HepG2 (cell line): Measurements from ENCODE around the gene TUBA4B. TPM values are rescaled to one million over a fixed set of nuclear protein-coding genes. Genes with fewer than 3 reads are reported as not detected.

Experiments
- ATAC-seq: fragments of 200-7000 bp; cut with Tn5 transposase; 3 replicates; pipeline ENCODE4 v1.9.1; 2020; ENCODE audit warnings: mild to moderate bottlenecking, moderate library complexity
- BruUV-seq: library from RNA; stranded (reverse); fragments of 400-500 nt; replicated peaks from 2 replicates; lab custom pipeline; 2021; lab: Mats Ljungman, UMichigan
- CTCF ChIA-PET: fragments of 300-600 bp; formaldehyde crosslinking; extraction: SDS; loops from one replicate; lab custom pipeline; 2021; ENCODE audit warnings: low total read pairs, inconsistent platforms, low intra/inter-chr PET ratio; lab: Yijun Ruan, JAX
- POLR2A ChIA-PET: fragments of 350-600 bp; sonication (Branson Sonifier 250); formaldehyde crosslinking; loops from one replicate; lab custom pipeline; 2020; ENCODE audit warnings: antibody characterized with exemption, inconsistent platforms; lab: Yijun Ruan, JAX
- DNase-seq: peaks from one replicate; pipeline ENCODE4 v3.0.0-alpha.2; 2015; ENCODE audit warnings: low spot score
- FAIRE-seq: peaks from 3 replicates; lab custom pipeline; 2011; peaks lifted over from hg19 to GRCh38; lab: Jason Lieb, UNC
- H2AFZ ChIP-seq: one replicate; pipeline ENCODE4 v1.6.1; 2011; ENCODE audit warnings: low read length, inconsistent platforms
- H3K27ac ChIP-seq: fragments of 300-600 bp; 3 replicates; pipeline ENCODE4 v1.8.0; 2011; ENCODE audit warnings: mixed run types, mild to moderate bottlenecking, mixed read lengths, low read length, inconsistent platforms; ENCODE audit not compliant: insufficient read depth; ENCODE audit errors: extremely low read length
- H3K27me3 ChIP-seq, 2 experiments: fragments of 200-600 bp in 1 of 2; 2 replicates in 1 of 2; 3 replicates in 1 of 2; pipeline versions ENCODE4 v1.6.0 to v1.8.0; 2011; ENCODE audit warnings: low read length in 2 of 2, mild to moderate bottlenecking in 2 of 2, moderate library complexity in 2 of 2, inconsistent platforms in 1 of 2; ENCODE audit not compliant: insufficient read depth in 2 of 2, control insufficient read depth in 1 of 2
- H3K36me3 ChIP-seq, 2 experiments: fragments of 200-600 bp in 1 of 2; replicated peaks in 1 of 2; 2 replicates in 1 of 2; 3 replicates in 1 of 2; pipeline versions ENCODE4 v1.5.1 to v1.8.0; 2011; ENCODE audit warnings: low read length in 2 of 2, inconsistent platforms in 1 of 2; ENCODE audit not compliant: insufficient read depth in 2 of 2, control insufficient read depth in 1 of 2
- H3K4me1 ChIP-seq: 2 replicates; pipeline ENCODE4 v1.5.1; 2012; ENCODE audit warnings: low read length, inconsistent platforms; ENCODE audit not compliant: insufficient read depth
- H3K4me2 ChIP-seq: 2 replicates; pipeline ENCODE4 v1.6.0; 2011; ENCODE audit warnings: low read depth, low read length, inconsistent platforms
- H3K4me3 ChIP-seq, 3 experiments: fragments of 200-600 bp in 1 of 3; sonication (generic), shearing (Covaris generic) in 1 of 3; replicated peaks in 1 of 3; 2 replicates each; pipeline ENCODE4 v1.5.1; 2011 to 2016; ENCODE audit warnings: low read length in 3 of 3, inconsistent platforms in 2 of 3, low read depth in 2 of 3, mild to moderate bottlenecking in 2 of 3, control low read depth in 1 of 3, mixed read lengths in 1 of 3; ENCODE audit not compliant: insufficient read depth in 1 of 3
- H3K79me2 ChIP-seq: one replicate; pipeline ENCODE4 v1.6.1; 2011; ENCODE audit warnings: low read length, inconsistent platforms; ENCODE audit not compliant: insufficient read depth
- H3K9ac ChIP-seq: 2 replicates; pipeline ENCODE4 v1.6.0; 2011; ENCODE audit warnings: mild to moderate bottlenecking, low read depth, low read length, inconsistent platforms; ENCODE audit not compliant: insufficient read depth
- H3K9me3 ChIP-seq: 2 replicates; pipeline ENCODE4 v1.5.1; 2012; ENCODE audit warnings: mild to moderate bottlenecking, low read length
- H4K20me1 ChIP-seq: 2 replicates; pipeline ENCODE4 v1.6.0; 2011; ENCODE audit warnings: inconsistent platforms, mild to moderate bottlenecking, low read length, moderate library complexity; ENCODE audit not compliant: insufficient read depth
- DZIP1 ChIP-seq: sonication (generic); formaldehyde crosslinking; IDR thresholded peaks from 2 replicates; pipeline ENCODE4 v1.5.0; 2020; ENCODE audit warnings: mild to moderate bottlenecking, missing genetic modification reagents
- ERF ChIP-seq: IDR thresholded peaks from 2 replicates; pipeline ENCODE4 v1.6.1; 2018; ENCODE audit warnings: missing biosample characterization, missing genetic modification reagents
- EZH2 ChIP-seq: conservative IDR thresholded peaks from 2 replicates; pipeline ENCODE4 v1.6.1; 2012; ENCODE audit warnings: mild to moderate bottlenecking, low read depth, low read length, moderate library complexity
- MEIS2 ChIP-seq: sonication (generic); formaldehyde crosslinking; IDR thresholded peaks from 2 replicates; pipeline ENCODE4 v1.9.0; 2021; ENCODE audit warnings: mild to moderate bottlenecking, missing genetic modification reagents
- MLXIP ChIP-seq: sonication (generic); formaldehyde crosslinking; IDR thresholded peaks from 2 replicates; pipeline ENCODE4 v1.9.0; 2021; ENCODE audit warnings: missing genetic modification reagents, borderline replicate concordance
- MXI1 ChIP-seq: IDR thresholded peaks from 3 replicates; pipeline ENCODE4 v1.6.1; 2012; ENCODE audit warnings: low read depth, low read length, inconsistent platforms, borderline replicate concordance
- ZKSCAN1 ChIP-seq: fragments of 150-350 bp; IDR thresholded peaks from 2 replicates; pipeline ENCODE4 v1.6.1; 2014; ENCODE audit warnings: low read length
- ZNF572 ChIP-seq: sonication (generic); formaldehyde crosslinking; IDR thresholded peaks from 2 replicates; pipeline ENCODE4 v1.5.1; 2020; ENCODE audit warnings: mild to moderate bottlenecking, missing genetic modification reagents
- WGBS: methylation state at CpG from one replicate; pipeline ENCODE4 v1.1.6; 2017; ENCODE audit warnings: low lambda C conversion rate; 5-methylcytosine and 5-hydroxymethylcytosine counted together
- in situ Hi-C: cut with HindIII; loops from 2 replicates; pipeline ENCODE4 v1.10.0; 2017; ENCODE audit warnings: low pct_unique_long_range_greater_than_20kb; ENCODE audit not compliant: extremely low pct_ligation_motif_present
- intact Hi-C: fragments of 100-400 bp; cut with micrococcal nuclease; formaldehyde crosslinking; loops from one replicate; pipeline ENCODE4 v1.10.0; 2022; ENCODE audit not compliant: unreplicated experiment
- polyA plus RNA-seq, 8 experiments: library from polyadenylated mRNA; depleted of rRNA in 3 of 8; stranded (reverse) in 7 of 8; unstranded in 1 of 8; fragments of >200 nt; fragmentation: Illumina TruSeq in 4 of 8; extraction: Trizol in 4 of 8; gene quantifications; 2 replicates each; pipeline versions ENCODE4 v1.2.1 to v1.2.3, GENCODE V29; 2011 to 2016; ENCODE audit warnings: low read depth in 4 of 8, missing spikeins in 1 of 8, mixed read lengths in 1 of 8; ENCODE audit not compliant: insufficient read depth in 1 of 8
- total RNA-seq, 5 experiments: library from RNA; depleted of rRNA; stranded (reverse); fragments of >200 nt; fragmentation: Illumina TruSeq; extraction: Trizol; gene quantifications; 2 replicates each; pipeline ENCODE4 v1.2.3, GENCODE V29; 2016; ENCODE audit warnings: low read depth in 1 of 5

TUBA4B gene
- total and polyA plus RNA-seq, 2 of the 13 experiments (the other 11 are each of a cell fraction or from before 2014, with no cell fraction given) = 0.18 to 0.22 TPM

DNA sequence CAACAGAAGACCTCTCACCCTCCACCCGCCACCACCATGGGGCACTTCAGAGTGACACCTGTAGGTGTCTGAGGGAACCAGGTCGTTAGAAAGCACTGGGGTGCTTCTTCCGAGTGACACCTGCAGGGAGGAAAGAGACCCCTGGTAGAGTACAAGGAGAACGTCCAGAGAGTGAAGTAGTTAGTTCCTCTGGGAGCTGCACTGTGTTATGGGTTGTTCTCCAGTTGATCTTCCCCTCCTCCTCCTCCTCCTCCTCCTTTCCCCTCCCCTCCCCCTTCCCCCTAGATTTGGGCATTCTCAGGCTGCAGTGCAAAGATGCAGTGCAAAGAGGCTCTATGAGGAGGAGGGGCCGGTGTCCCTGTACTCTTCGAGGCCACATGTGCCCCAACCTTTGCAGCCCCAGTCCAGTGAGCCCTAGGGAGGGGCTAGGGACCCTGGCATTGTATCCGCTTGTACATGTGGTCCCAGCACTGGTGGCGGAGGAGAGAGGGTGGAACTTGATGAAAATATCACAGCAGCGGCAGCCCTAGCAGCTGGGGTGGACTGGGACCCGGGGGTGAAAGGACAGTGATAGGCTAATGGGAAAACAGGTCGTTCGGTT lies 27.0 kb downstream of the TUBA4B start (continued):
- TF ChIP-seq DZIP1 (CRISPR knock-in tag) (peak; percentile 59; the same call in 1 of the 2 replicates), MEIS2 (CRISPR knock-in tag) (no peak), MLXIP (CRISPR knock-in tag) (no peak), ZNF572 (CRISPR knock-in tag) (0 out of 2 replicates have a peak, but pooled peaks have one; percentile 57), EZH2 (no peak), ERF (CRISPR knock-in tag) (no peak)
- TF ChIP-seq, all 625 proteins: peak for 8

DNA sequence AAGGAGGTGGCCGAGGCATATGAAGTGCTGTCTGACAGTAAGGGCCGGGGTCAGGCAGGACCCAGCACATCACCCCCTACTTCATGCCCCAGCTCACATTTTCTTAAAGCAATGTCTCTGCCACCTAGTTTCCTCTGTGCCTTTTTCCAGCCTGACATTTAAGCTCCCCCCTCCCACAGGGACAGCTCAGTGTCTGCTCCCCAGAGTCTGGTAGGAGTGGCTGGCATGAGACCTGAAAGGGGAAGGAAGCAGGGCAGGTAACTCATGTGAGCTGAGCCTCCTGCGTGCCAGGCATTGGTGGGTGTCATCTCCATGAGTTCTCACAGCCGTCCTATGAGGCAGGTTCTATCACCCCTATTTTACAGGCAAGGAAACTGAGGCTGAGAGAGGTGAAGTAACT lies 27.6 kb downstream of the TUBA4B start:
- CTCF ChIA-PET = no interaction called here
- intact Hi-C loops = no loop called here
- DNase-seq = no peak
- TF ChIP-seq MXI1 = 0 out of 3 replicates have a peak, but pooled peaks have one; percentile 25
- TF ChIP-seq ZKSCAN1 = no peak
- TF ChIP-seq, all 625 proteins: peak for 1
- H3K4me2 ChIP-seq = no peak overlapping the region
- H4K20me1 ChIP-seq = no peaks in the 10 kb centered on the region
- no peak for ATAC-seq
- no peak overlapping the region for H3K9ac ChIP-seq
- peaks cover 4 to 10% of the 10 kb centered on the region in 2 experiments; a peak in 4 of 5 replicates for H3K36me3 ChIP-seq
- no peaks in the 10 kb centered on the region for H3K79me2 ChIP-seq
- in situ Hi-C loops = no loop called here
- H3K27me3 ChIP-seq = no peaks in the 10 kb centered on the region
- H2AFZ ChIP-seq = no peak overlapping the region
- H3K9me3 ChIP-seq = no peaks in the 10 kb centered on the region
- 100% methylated on average over 4 of the region's 4 CpGs for WGBS
- no peak overlapping the region for H3K4me3 ChIP-seq
- BruUV-seq = no TSS peak
- peaks cover 27% of the 10 kb centered on the region for H3K4me1 ChIP-seq
- no peak for FAIRE-seq
- H3K27ac ChIP-seq = no peak overlapping the region
- POLR2A ChIA-PET = interaction anchor here (1.2 to 3.3 kb wide), 3 partner anchors 12 to 73 kb away, joined by 3 to 29 read pairs (median 4); partner anchors contain the start of gene ZFAND2B
